LNCAP (cell line): Measurements from ENCODE around the gene ZNF484.

Source experiments
- CTCF ChIP-seq: fragments of 450-650 bp; IDR thresholded peaks from 2 replicates; pipeline ENCODE4 v1.5.1; 2017; ENCODE audit warnings: mild to moderate bottlenecking

The ZNF484 gene

GRCh38 chr9:92857236-92857635, 20.6 kb downstream of the ZNF484 start:
- no peak for TF ChIP-seq CTCF

- no peak for TF ChIP-seq CTCF
These were observed 24.1 kb downstream of the ZNF484 start for GRCh38 chr9:92853716-92854115.

GRCh38 chr9:92850898-92851297, 26.9 kb downstream of the ZNF484 start:
- no peak for TF ChIP-seq CTCF

- TF ChIP-seq CTCF: no peak
These were observed 31.1 kb downstream of the ZNF484 start for GRCh38 chr9:92846662-92847145.

- TF ChIP-seq CTCF: no peak
These were observed 40.6 kb downstream of the ZNF484 start for GRCh38 chr9:92837191-92837590.

- no peak for TF ChIP-seq CTCF
These were observed 48.4 kb downstream of the ZNF484 start for GRCh38 chr9:92829420-92829819.

GRCh38 chr9:92820964-92821363, 56.9 kb downstream of the ZNF484 start:
- no peak for TF ChIP-seq CTCF
